Fibroblast of skin of scalp (primary cell): Measurements from ENCODE around the gene ADAMTSL2. TPM values are rescaled to one million over a fixed set of nuclear protein-coding genes. Genes with fewer than 3 reads are reported as not detected.

ENCODE experiments used
- DNase-seq: peaks from one replicate; pipeline ENCODE4 v3.0.0-alpha.2; 2013
- polyA plus RNA-seq, 2 experiments: library from polyadenylated mRNA; unstranded; fragments of 120-200 nt; gene quantifications; one replicate each; pipeline ENCODE4 v1.2.1, GENCODE V29; 2013; ENCODE audit not compliant: insufficient read length in 2 of 2

ADAMTSL2 gene
- polyA plus RNA-seq (2013, experiment 1 of 2; ENCODE audit: insufficient read length) = 0.05 TPM
- 0.14 TPM for polyA plus RNA-seq (2013, experiment 2 of 2; ENCODE audit: insufficient read length)

- peak; percentile 19 for DNase-seq
These were observed at the start of gene ADAMTSL2 for GRCh38 chr9:133534346-133535291. TSS of gene ADAMTSL2 (plus strand) at chr9:133534704. CDS start at chr9:133536713, 2,009 bp downstream.

GRCh38 chr9:133485531-133486260, 48.8 kb upstream of the ADAMTSL2 start:
- DNase-seq = no peak

- no peak for DNase-seq
These were observed 47.2 kb upstream of the ADAMTSL2 start for GRCh38 chr9:133487331-133487725.

GRCh38 chr9:133488686-133489252, 45.7 kb upstream of the ADAMTSL2 start:
- no peak for DNase-seq

- DNase-seq = no peak
These were observed 45.0 kb upstream of the ADAMTSL2 start for GRCh38 chr9:133489253-133490190.

GRCh38 chr9:133490201-133490681, 44.3 kb upstream of the ADAMTSL2 start:
- DNase-seq = no peak

- no peak for DNase-seq
These were observed 43.4 kb upstream of the ADAMTSL2 start for GRCh38 chr9:133490865-133491655.

- no peak for DNase-seq
These were observed 42.9 kb upstream of the ADAMTSL2 start for GRCh38 chr9:133491656-133491925.

GRCh38 chr9:133492061-133493021, 42.2 kb upstream of the ADAMTSL2 start:
- DNase-seq = peak; percentile 6

- DNase-seq = no peak
These were observed 41.1 kb upstream of the ADAMTSL2 start for GRCh38 chr9:133493428-133493827.

GRCh38 chr9:133493845-133494540, 40.5 kb upstream of the ADAMTSL2 start:
- no peak for DNase-seq

GRCh38 chr9:133494636-133495326, 39.7 kb upstream of the ADAMTSL2 start:
- DNase-seq = no peak

- no peak for DNase-seq
These were observed 38.9 kb upstream of the ADAMTSL2 start for GRCh38 chr9:133495327-133496293.

- no peak for DNase-seq
These were observed 37.4 kb upstream of the ADAMTSL2 start for GRCh38 chr9:133496861-133497842.

GRCh38 chr9:133499132-133499891, 35.2 kb upstream of the ADAMTSL2 start:
- DNase-seq = no peak
